ENCODE results near the gene ITPR1.

Gene ITPR1

DNA sequence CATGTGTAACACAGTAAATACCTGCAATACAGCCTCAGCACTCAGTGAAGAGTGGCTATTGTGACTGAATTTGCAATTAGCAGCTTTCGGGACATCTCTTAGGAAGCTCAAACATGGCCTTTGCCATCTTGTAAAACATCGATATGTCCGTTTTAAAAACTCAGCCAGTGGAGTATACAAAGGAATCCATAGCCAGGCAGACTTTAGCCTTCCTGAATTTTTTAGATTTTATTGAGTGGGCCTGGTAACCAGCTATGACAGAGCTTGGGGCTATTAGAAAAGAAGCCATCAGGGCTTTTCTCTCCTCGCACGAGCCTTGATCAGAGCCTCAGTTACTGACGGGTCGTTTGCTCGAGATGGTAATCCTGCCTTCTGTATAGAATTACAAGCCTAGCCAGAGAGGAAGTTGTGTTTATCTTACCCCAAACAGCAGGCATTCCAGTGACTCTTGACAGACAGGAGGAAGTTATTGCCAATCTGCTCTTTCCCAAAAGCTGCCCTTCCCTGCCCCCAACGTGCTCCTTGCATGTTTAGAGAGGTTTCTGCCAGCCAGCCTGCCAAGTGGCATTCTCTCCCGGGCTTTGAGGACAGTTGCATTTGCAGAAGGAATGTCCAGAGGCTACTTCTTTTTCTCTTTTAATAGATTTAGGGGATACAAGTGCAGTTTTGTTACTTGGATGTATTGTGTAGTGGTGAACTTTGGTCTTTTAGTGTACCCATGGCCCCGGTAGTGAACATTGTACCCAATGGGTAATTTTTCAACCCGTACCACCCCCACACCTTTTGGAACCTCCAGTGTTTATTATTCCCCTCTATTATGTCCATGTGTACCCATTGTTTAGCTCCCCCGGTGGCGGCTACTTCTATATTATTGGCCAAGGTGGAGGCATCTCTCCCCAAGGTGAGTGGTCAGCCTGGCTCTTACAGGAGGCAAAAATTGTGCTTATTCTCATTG lies 40.6 kb downstream of the ITPR1 start:
- DNase-seq (ENCODE audit: low spot score) = no peak

DNA sequence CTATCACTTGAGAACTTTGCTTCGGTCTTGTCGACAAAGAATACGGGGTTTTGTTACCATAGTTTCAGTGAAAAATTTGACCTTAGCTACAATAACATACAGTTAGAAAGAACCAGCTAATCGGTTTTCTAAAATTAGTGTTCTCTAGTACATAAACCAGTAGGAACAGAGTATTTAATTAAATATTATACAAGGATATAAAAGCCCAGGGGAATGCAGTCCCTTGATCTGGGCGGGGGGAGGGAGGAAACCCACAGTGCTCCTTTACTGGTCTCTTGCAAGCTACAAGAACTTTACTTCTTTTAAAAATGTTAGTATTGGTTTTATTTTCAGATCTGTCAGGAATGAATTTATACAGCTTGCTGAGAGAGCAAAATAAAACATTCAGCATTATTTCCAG lies 41.8 kb downstream of the ITPR1 start:
- DNase-seq (ENCODE audit: low spot score) = no peak

DNA sequence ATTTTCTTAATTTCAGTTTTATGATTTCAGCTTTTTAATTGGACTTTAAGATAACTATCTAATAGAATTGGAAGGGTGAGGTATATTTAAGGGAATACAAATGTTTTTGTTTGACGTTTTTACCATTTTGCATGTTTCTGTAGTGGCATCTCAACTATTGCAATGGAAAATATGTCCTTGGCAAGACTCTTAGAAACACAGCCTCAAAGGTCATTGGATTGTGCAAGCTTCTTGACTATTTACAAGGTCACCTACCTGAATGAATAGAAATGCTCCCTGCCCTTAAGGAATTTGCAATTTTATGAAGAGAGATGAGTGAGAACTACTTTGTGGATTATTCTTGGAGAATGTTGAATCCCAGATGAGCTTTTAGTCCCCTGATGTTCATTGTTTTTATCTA lies 43.1 kb downstream of the ITPR1 start:
- no peak for DNase-seq (ENCODE audit: low spot score)

DNA sequence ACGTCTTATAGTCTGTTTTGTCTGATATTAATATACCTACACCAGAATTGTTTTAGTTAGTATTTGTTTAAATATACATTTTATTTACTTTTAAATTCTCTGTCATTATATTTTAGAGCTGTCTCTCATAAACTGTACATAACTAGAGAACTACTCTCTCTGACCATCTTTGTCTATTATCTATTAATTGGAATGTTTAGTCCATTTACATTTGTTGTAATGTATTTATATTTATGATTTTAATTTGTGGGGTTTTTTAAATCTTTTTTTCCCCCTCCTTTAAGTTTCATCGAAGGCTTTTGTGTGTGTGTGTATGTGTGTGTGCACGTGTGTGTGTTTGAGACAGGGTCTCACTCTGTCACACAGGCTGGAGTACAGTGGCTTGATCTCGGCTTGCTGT lies 47.1 kb downstream of the ITPR1 start:
- no peak for DNase-seq (ENCODE audit: low spot score)

DNA sequence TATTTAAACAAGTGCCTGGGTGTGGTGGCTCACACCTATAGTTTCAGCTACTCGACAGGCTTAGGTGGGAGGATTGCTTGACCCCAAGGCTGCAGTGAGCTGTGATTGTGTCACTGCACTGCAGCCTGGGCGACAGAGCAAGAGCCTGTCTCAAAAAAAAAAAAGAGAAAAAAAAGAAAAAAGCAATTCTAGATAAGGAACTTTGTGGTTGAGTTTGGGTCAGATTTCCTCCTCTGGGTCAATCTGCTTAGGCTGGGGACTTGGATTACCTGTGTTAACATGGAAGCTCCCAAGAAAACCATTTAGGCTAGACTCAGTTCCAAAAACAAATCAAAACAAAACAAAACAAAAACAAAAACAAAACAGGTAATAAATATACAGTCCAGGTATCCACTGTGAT lies 50.0 kb downstream of the ITPR1 start:
- DNase-seq (ENCODE audit: low spot score) = no peak

DNA sequence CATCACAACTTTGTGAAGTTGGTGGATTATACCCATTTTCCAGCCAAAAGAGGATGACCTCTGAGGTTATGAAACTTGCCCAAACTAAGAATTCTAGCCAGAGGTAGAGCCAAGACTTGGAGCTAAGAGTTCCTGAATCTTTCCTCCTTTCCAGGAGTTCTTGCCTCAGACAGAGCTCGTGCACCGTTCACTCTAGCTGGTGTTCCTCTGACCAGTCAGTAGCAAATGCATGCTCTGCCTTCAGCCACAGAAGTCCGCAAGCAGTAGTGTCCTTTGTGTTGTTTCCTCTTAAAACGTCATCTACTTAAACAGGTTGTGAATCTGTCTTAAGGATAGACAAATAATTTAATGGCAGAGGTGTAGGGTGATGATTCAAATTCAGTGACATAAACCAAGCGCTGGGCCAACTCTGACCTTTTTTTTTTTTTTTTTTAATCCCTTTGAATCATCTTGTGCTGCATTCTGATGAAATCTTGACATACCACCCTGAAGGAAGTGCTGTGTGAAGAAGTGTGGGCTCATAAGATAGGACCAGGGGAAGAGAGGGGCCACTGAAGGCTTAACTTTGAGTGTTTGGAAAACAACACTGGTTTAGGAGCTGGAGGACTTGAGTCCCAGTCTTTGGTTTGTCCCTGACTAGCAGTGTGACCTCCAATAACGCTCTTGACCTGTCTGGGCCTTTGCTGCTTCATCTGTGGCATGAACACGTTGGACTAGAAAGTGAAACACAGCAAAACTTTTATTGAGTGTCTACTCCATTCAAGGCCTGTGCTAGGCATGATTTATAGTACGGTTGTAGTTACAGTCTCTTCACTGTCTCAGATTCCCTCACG lies 53.4 kb downstream of the ITPR1 start:
- no peak for DNase-seq (ENCODE audit: low spot score)

DNA sequence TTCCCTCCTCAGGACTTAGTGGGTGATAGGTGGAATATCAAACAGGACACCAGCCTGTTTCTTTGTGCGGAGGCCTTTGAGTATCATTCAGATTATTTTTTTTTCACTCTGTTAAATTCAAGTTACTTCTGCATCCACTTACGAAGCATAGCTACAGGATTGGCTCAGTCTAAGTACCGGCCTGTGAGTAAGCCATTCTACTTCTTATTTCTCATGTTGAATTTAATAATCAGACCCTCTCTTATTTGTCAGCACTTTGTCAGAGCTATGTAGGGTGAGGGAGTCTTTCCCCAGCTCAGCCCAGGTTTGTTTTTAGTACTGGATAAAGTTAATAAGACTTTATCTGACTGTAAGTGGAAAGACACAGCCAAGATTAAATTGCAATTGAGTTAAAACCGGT lies 54.7 kb downstream of the ITPR1 start:
- no peak for DNase-seq (ENCODE audit: low spot score)

DNA sequence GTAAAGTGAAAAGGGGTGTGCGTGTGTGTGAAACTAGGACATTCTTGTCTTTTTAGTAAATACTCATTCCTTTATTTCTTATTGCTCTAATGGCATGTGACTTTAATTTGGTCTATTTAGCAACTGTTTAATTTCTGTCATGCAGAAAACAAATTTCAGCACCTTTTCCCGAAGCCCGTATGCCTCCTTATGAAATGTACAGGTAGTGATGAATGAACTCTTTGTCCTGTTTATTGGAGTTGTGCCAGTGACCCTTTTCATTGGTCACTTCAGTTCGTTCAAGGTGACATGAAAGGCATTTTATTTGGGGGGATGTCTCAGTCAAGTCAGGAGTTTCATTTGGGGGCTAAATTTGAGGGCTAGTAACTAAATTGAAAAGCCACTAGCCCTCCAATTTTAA lies 55.2 kb downstream of the ITPR1 start:
- DNase-seq (ENCODE audit: low spot score) = no peak

DNA sequence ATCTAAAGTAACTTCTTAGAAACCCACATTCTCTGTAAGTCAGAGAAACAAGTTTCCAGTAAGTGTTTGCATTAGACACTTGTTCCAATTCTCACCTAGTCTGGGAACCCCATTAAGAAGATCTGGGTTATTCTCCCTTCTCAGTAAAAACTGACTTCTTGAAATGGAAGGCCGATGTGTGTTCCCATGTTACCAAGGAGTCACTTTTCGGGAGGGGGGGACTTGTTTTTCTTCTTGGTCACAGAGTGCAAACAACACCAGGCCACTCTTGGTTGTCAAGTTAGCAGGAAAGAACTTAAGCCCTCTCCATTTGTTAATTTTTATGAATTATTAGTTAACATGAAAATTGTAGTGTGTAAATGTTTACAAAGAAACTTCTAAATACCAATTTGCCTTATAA lies 55.6 kb downstream of the ITPR1 start:
- DNase-seq (ENCODE audit: low spot score) = no peak

DNA sequence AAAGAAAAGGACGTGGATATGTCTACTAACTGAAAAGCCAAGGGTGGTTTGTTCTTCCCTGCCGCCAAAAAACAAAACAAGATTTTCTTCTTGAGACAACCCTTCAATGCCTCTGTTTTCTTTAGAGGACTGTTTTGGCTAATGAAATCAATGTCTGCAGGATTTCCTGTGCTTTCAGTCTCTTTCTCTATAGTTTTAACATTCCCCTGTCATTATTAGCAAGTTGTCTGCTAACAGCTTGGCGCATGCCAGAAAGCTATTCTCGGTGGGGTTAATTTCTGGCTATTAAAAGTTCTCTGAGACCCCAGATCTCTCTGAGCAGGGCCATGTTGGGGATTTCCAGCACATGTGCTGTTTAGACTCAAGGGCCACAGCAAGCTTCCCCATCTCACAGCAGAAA lies 56.7 kb downstream of the ITPR1 start:
- no peak for DNase-seq (ENCODE audit: low spot score)

DNA sequence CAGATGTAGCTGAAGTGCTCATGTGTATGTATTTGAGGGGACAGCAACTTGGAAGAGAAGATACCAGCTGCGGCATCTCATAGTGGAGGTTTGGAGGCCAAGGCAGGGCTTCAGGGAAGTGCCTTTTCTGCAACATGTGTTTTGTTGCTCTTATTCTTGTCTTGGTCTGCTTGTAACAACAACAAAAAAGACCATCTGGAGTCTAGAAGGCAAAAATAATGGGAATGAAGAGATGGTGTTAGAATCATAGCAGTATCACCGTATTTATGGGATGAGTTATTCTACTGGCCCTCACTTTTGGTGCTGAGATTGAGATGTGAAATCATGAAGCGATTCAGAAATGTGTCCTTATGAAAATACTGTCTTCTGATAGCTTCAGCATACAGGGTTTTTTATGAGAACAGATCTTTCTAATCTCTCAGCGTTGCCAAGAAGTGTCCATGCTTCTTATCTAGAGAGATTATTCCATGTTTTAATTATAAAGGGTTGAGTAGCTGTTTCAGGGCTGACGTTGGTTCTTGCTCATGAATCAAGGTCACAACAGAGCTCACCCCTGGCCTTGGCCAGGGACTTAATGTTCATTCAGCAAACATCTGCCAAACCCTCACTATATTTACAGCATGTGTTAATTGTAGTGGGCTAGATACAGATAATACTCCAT lies 58.0 kb downstream of the ITPR1 start:
- DNase-seq (ENCODE audit: low spot score) = no peak

DNA sequence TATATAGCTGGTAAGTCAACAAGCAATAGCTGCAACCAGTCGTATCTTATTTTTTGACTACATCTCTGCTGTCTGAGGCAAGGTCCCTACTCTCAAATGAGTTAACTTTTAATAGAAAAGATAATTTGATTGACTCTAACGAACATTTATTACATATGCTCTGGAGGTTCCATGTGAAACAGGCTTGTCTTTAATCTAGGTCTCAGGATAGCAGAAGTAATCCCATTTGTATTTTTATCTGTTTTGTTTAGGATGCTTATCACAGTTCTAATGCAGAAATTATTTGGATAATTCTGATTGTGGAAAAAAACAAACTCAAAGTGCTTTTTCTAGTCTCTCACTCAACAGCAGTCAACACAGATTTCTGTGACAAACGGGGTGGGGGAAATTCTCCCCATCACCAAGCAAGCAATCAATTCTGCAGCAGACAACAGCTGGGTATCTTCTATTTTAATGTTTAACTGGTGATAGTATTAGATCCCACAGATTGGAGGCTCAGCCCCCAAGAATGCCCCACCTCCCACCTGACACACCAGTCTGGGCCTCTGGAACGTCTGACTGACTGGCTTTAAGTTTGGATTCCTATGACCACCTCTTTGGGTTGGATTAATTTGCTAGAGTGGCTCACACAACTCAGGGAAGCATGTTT lies 58.8 kb downstream of the ITPR1 start:
- no peak for DNase-seq (ENCODE audit: low spot score)

DNA sequence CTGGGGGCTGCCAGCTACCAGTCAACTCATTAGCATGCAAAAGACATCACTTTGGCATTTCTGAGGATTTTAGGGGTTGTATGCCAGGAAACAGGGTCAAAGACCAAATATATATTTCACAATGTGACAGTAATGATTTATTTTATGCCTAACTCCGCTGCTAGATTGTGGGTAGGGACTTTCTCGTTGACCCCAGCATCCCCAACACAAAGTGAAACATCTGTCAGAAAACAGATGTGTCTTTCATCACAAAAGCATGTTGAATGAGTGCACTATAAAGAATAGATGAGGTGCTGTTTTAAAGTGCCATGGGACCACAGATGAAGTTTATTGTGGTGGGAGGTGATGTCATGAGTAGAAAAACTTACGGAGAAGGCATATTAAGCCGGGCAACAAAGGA lies 59.7 kb downstream of the ITPR1 start:
- DNase-seq (ENCODE audit: low spot score) = no peak

DNA sequence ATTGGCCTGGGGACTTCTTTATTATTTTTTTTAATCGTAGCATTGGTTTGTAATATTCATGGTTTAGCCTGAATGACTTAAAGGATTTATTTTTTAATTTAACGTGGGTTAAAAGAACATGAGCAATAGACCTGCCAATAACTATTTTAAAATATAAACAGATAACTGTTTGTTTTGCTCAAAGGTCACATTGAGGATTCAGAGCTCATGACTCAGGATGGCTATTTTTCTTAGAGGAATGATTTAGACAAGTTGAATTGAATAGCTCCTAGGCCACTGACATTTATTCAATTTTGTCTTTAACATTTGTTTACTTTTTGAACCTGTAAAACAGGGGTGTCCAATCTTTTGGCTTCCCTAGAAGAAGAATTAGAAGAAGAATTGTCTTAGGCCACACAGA lies 68.5 kb downstream of the ITPR1 start:
- DNase-seq (ENCODE audit: low spot score) = no peak

DNA sequence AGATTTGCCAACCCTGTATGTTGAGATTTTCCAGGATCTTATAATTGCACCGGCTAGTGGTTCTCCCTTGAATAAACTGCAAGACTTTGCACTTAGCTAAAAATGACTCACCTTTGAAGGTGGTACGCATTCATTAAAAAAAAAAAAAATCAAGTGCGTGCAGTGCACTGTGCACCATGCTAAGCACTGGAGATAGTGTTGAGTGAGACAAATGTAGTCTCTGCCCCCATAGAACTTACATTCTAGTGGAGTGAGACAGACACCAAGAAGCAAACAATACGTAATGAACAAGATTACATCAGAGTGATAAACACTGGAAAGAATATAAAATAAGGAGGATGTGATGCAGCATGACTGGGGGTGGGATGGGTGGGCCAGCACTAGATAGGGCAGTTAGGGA lies 69.4 kb downstream of the ITPR1 start:
- DNase-seq (ENCODE audit: low spot score) = no peak

DNA sequence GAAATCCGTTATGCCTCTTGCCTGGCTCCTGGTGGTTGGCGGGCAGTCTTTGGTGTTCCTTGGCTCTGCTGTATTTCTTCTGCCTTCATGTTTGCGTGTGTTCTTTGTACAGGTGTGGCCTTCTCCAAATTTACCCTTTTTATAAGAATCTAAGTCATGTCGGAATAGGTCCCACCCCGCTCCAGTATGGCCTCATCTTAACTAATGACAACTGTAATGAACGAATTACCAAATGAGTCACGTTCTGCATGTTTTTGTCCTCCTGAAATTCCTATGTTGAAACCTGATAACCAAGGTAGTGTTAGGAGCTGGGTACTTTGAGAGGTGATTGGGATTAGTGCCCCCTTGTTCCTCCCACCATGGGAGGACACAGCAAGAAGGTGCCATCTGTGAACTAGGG lies 71.1 kb downstream of the ITPR1 start:
- DNase-seq (ENCODE audit: low spot score) = no peak

DNA sequence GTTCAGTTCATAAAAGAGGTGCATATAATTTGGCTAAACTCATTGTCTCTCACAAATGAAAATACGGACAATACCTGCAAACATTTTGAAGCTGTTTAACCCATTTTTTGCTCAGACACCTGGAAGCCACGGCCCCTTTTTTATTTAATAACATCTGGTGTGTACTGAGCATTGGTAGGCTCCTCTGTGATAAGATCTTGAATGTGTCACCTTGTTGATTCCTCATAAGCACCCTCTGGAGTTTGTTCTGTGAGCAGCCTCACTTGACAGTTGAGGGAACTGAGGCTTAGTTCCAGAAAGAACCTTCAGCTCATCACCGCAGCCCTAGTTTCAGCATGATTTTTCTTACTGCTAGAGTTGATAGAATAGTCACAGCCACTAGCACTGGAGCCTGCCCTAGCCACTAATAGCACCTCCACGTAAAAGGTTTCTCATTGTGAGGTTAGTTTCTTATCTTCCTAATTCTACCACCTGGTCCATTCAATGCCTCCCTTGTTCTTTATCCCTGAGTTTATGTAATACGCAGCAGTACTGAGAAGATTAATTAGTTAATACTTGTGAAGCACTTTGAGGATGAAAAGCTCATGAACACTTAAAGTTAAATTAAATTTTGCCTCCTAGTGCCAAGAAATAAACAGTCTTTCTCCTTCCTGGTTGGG lies 71.9 kb downstream of the ITPR1 start:
- no peak for DNase-seq (ENCODE audit: low spot score)

DNA sequence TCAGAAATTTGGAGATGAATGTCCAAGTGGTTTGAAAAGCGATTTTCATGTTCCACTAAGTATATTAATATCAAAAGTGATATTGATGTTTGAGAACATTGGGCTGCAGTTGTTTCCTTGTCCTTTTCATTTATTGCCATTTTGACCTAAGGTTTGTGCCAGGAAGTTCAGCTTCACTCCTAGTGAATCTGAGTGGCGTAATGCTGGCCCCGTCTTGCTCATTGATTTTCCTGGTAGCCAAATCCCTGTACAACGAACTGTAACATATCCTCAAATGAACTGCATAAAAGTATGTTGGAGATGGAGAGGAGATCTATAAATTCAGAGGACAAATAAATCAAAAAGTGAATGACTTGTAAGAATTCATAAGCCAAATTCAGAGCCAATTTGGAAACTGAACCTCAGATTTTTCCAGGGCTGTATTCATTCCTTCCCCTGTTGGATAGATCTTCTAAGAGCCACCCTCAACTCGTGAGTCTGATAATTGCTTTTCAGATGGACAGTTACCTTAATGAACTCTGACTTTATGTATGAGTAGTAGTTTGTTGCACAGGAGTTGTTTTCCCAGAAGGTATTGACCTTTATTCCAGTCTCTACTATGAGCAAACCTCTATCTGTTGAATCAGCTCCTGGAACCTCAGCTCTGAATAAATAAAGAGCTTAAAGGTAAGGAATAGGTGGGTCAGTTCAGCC lies 72.8 kb downstream of the ITPR1 start:
- DNase-seq (ENCODE audit: low spot score) = no peak

DNA sequence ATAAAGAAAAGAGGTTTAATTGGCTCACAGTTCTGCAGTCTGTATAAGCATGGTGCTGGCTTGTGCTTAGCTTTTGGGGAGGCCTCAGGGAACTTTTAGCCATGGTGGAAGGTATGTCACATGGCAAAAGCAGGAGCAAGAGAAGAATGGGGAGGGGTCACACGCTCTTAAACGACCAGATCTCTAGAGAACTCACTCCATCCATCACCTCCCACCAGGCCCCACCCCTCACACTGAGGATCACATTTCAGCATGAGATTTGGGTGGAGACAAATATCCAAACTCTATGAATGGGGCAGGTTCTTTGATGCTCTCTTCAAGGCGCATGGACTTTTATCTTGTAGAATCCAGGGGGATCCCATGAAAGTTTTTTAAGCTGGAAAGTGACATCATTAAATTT lies 75.7 kb downstream of the ITPR1 start:
- DNase-seq (ENCODE audit: low spot score) = no peak

DNA sequence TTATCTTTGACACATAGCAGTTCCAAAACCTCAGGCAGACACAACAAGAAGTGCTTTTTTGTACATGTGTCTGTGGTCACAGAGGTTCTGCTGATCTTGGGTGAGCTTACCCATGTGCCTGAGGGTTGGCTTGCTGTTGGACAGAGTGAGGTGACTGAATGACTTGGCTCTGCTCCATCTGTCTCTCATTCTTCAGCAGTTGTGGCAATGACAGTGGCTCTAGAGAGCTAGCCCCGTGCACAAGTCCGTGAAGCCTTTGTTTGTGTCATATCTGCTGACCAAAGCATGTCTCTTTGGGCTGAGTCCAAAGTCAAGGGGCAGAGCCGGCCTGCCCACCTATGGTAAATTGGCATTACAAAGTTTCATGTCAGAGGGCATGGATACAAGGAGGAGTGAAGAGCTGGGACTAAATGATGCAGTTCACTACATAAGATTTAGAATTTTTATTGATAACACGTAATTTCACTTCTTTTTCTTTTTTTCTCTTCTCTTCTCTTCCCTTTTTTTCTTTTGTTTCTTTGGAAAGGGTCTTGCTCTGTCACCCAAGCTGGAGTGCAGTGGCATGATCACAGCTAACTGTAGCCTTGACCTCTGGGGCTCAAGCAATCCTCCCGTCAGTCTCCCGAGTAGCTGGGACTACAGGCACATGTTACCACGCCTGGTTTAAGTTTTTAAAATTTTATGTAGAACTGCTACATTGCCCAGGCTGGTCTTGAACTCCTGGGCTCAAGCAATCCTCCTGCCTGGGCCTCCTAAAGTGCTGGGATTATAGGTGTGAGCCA lies 77.9 kb downstream of the ITPR1 start:
- DNase-seq (ENCODE audit: low spot score) = no peak
